Neural progenitor cell (in vitro differentiated cells): ENCODE measurements around the gene MEFV.

ENCODE experiments used
- EZH2 ChIP-seq: fragments of 200-600 bp; sonication (generic); IDR thresholded peaks from 2 replicates; pipeline ENCODE4 v1.6.1; 2017; ENCODE audit warnings: antibody characterized with exemption, mild to moderate bottlenecking, moderate library complexity
- EZH2phosphoT487 ChIP-seq: fragments of 200-600 bp; sonication (generic); IDR thresholded peaks from 2 replicates; pipeline ENCODE4 v1.6.1; 2017; ENCODE audit warnings: antibody characterized with exemption
- TF ChIP-seq, protein P1 (sequence below): fragments of 200-600 bp; sonication (generic); IDR thresholded peaks from 2 replicates; pipeline ENCODE4 v1.5.1; 2017; ENCODE audit warnings: antibody characterized with exemption, mild to moderate bottlenecking

DNA sequence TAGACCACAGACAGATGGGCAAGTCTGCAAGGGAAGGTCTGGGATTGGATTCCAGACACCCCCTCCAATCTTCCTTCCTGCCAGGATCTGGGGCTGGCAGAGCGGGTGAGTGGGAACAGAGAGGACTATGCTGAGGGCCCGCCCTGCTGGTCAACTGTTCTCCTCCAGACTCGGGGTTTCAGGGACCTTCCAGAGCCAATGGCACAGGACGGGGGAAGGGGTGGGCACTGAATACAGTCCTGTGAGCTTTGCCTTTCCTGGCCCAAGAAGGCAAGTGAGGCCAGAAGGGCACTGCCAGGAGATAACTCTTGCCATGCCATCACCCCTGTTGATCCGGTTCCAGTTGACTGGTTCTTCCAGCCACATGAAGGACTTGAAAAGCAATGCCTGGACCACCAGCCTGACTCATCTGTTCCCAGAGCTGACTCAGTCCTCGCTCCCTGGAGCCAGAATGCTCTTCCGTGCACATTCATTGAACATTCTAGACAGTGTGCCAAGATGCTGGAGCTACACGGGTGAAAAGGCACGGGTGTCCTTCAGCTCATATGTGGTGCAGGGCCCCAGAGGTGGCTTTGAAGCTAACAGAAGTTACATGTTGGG is 533 bp upstream of the MEFV start:
- no peak for TF ChIP-seq EZH2
- no peak for TF ChIP-seq EZH2phosphoT487
- TF ChIP-seq, protein P1, sequence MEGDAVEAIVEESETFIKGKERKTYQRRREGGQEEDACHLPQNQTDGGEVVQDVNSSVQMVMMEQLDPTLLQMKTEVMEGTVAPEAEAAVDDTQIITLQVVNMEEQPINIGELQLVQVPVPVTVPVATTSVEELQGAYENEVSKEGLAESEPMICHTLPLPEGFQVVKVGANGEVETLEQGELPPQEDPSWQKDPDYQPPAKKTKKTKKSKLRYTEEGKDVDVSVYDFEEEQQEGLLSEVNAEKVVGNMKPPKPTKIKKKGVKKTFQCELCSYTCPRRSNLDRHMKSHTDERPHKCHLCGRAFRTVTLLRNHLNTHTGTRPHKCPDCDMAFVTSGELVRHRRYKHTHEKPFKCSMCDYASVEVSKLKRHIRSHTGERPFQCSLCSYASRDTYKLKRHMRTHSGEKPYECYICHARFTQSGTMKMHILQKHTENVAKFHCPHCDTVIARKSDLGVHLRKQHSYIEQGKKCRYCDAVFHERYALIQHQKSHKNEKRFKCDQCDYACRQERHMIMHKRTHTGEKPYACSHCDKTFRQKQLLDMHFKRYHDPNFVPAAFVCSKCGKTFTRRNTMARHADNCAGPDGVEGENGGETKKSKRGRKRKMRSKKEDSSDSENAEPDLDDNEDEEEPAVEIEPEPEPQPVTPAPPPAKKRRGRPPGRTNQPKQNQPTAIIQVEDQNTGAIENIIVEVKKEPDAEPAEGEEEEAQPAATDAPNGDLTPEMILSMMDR = no peak
